Hepatocyte (in vitro differentiated cells): ENCODE results near the gene IFFO2. TPM values are rescaled to one million over a fixed set of nuclear protein-coding genes. Genes with fewer than 3 reads are reported as not detected.

Experiments
- DNase-seq: peaks from one replicate; pipeline ENCODE4 v3.0.0-alpha.2; 2016; ENCODE audit warnings: low spot score
- H2AFZ ChIP-seq: fragments of 200-600 bp; sonication (generic); 2 replicates; pipeline ENCODE4 v1.6.0; 2016; ENCODE audit warnings: antibody characterized with exemption, mild to moderate bottlenecking
- H3K27ac ChIP-seq: fragments of 200-600 bp; sonication (generic); 2 replicates; pipeline ENCODE4 v1.5.1; 2016; ENCODE audit warnings: mild to moderate bottlenecking
- H3K27me3 ChIP-seq: fragments of 200-600 bp; sonication (generic); 2 replicates; pipeline ENCODE4 v1.6.1; 2016
- H3K36me3 ChIP-seq: fragments of 200-600 bp; sonication (generic); replicated peaks from 2 replicates; pipeline ENCODE4 v1.5.1; 2016; ENCODE audit warnings: low read depth; ENCODE audit not compliant: insufficient read depth
- H3K4me1 ChIP-seq: fragments of 200-600 bp; sonication (generic); 2 replicates; pipeline ENCODE4 v1.5.1; 2016; ENCODE audit warnings: mild to moderate bottlenecking, moderate library complexity; ENCODE audit not compliant: insufficient read depth
- H3K4me2 ChIP-seq: fragments of 200-600 bp; sonication (generic); 2 replicates; pipeline ENCODE4 v1.6.0; 2016
- H3K4me3 ChIP-seq: fragments of 200-600 bp; sonication (generic); 2 replicates; pipeline ENCODE4 v1.5.1; 2016; ENCODE audit warnings: mild to moderate bottlenecking
- H3K79me2 ChIP-seq: fragments of 200-600 bp; sonication (generic); 2 replicates; pipeline ENCODE4 v1.6.0; 2017; ENCODE audit warnings: mild to moderate bottlenecking
- H3K9me2 ChIP-seq: fragments of 200-600 bp; sonication (generic); replicated peaks from 2 replicates; pipeline ENCODE4 v1.6.0; 2017; ENCODE audit warnings: mild to moderate bottlenecking; ENCODE audit not compliant: insufficient read depth
- H3K9me3 ChIP-seq: fragments of 200-600 bp; sonication (generic); 2 replicates; pipeline ENCODE4 v1.5.1; 2016; ENCODE audit warnings: low read depth, mild to moderate bottlenecking
- H4K20me1 ChIP-seq: fragments of 200-600 bp; sonication (generic); 2 replicates; pipeline ENCODE4 v1.6.0; 2016; ENCODE audit warnings: mild to moderate bottlenecking; ENCODE audit not compliant: insufficient read depth, poor library complexity, severe bottlenecking
- CTCF ChIP-seq: fragments of 200-600 bp; sonication (generic); IDR thresholded peaks from 2 replicates; pipeline ENCODE4 v1.5.1; 2016; ENCODE audit warnings: antibody characterized with exemption, mild to moderate bottlenecking; ENCODE audit not compliant: poor library complexity
- EZH2 ChIP-seq: fragments of 200-600 bp; sonication (generic); IDR thresholded peaks from 2 replicates; pipeline ENCODE4 v1.6.1; 2016; ENCODE audit warnings: antibody characterized with exemption, mild to moderate bottlenecking, borderline replicate concordance
- EZH2phosphoT487 ChIP-seq: fragments of 200-600 bp; sonication (generic); IDR thresholded peaks from one replicate; pipeline ENCODE4 v1.6.1; 2018; ENCODE audit warnings: antibody characterized with exemption, mild to moderate bottlenecking, low read depth, moderate library complexity; ENCODE audit not compliant: unreplicated experiment, severe bottlenecking
- WGBS: methylation state at CpG from one replicate; pipeline ENCODE4 v1.1.6; 2016; ENCODE audit warnings: low lambda C conversion rate; ENCODE audit errors: missing lambda C conversion rate; 5-methylcytosine and 5-hydroxymethylcytosine counted together
- polyA plus RNA-seq: library from polyadenylated mRNA; unstranded; fragments of >200 nt; fragmentation: Nextera tagmentation; extraction: Ambion mirVana; gene quantifications from 2 replicates; pipeline ENCODE4 v1.2.1, GENCODE V29; 2016
- total RNA-seq: library from RNA; depleted of rRNA; stranded (reverse); fragments of >200 nt; gene quantifications from 2 replicates; pipeline ENCODE4 v1.2.3, GENCODE V29; 2014

Gene IFFO2
- total and polyA plus RNA-seq, 2 experiments from 2014 or later = 0.85 to 7.2 TPM

- no peaks in the 10 kb centered on the region for H3K4me1 ChIP-seq
- no peaks in the 10 kb centered on the region for H3K9me3 ChIP-seq
- H3K79me2 ChIP-seq = no peaks in the 10 kb centered on the region
- no peak overlapping the region for H2AFZ ChIP-seq
- 81% methylated on average over 5 of the region's 6 CpGs for WGBS
- H3K27ac ChIP-seq = no peak overlapping the region
- H3K4me3 ChIP-seq = no peak overlapping the region
- no peaks in the 10 kb centered on the region for H4K20me1 ChIP-seq
- no peak for TF ChIP-seq EZH2
- no peak for TF ChIP-seq CTCF
- no peak for TF ChIP-seq EZH2phosphoT487
- no peak overlapping the region for H3K4me2 ChIP-seq
- no peaks in the 10 kb centered on the region for H3K36me3 ChIP-seq
- no peak for DNase-seq
- no peaks in the 10 kb centered on the region for H3K9me2 ChIP-seq
- H3K27me3 ChIP-seq = no peaks in the 10 kb centered on the region
These were observed 90.2 kb downstream of the IFFO2 start for GRCh38 chr1:18866314-18866713.

GRCh38 chr1:18865176-18865575, 91.3 kb downstream of the IFFO2 start:
- no peak overlapping the region for H2AFZ ChIP-seq
- no peak overlapping the region for H3K4me3 ChIP-seq
- H3K79me2 ChIP-seq = no peaks in the 10 kb centered on the region
- H3K9me3 ChIP-seq = no peaks in the 10 kb centered on the region
- no peak overlapping the region for H3K27ac ChIP-seq
- no peaks in the 10 kb centered on the region for H3K27me3 ChIP-seq
- H4K20me1 ChIP-seq = no peaks in the 10 kb centered on the region
- no peaks in the 10 kb centered on the region for H3K36me3 ChIP-seq
- no peak for TF ChIP-seq EZH2
- no peak for TF ChIP-seq CTCF
- no peak for TF ChIP-seq EZH2phosphoT487
- DNase-seq = no peak
- no peaks in the 10 kb centered on the region for H3K9me2 ChIP-seq
- no peak overlapping the region for H3K4me2 ChIP-seq
- 87% methylated on average over 8 of the region's 9 CpGs for WGBS
- H3K4me1 ChIP-seq = no peaks in the 10 kb centered on the region

- DNase-seq = no peak
- TF ChIP-seq EZH2 (no peak), CTCF (no peak)
- no peak overlapping the region for H3K4me2 ChIP-seq
- no peaks in the 10 kb centered on the region for H3K9me2 ChIP-seq
- no peaks in the 10 kb centered on the region for H4K20me1 ChIP-seq
- H3K9me3 ChIP-seq = no peaks in the 10 kb centered on the region
- H3K27me3 ChIP-seq = no peaks in the 10 kb centered on the region
- no peaks in the 10 kb centered on the region for H3K4me1 ChIP-seq
- no peak overlapping the region for H3K4me3 ChIP-seq
- no peak overlapping the region for H2AFZ ChIP-seq
- no peaks in the 10 kb centered on the region for H3K36me3 ChIP-seq
- H3K27ac ChIP-seq = no peak overlapping the region
- no peaks in the 10 kb centered on the region for H3K79me2 ChIP-seq
- WGBS = 70% methylated on average over 8 of the region's 8 CpGs
These were observed 94.9 kb downstream of the IFFO2 start for GRCh38 chr1:18861590-18861989.

- no peak for DNase-seq
- TF ChIP-seq EZH2phosphoT487 (no peak), EZH2 (no peak), CTCF (no peak)
- H3K27me3 ChIP-seq = no peaks in the 10 kb centered on the region
- H2AFZ ChIP-seq = no peak overlapping the region
- H3K9me3 ChIP-seq = no peaks in the 10 kb centered on the region
- H3K4me1 ChIP-seq = no peaks in the 10 kb centered on the region
- no peaks in the 10 kb centered on the region for H3K36me3 ChIP-seq
- no peak overlapping the region for H3K4me2 ChIP-seq
- H3K9me2 ChIP-seq = no peaks in the 10 kb centered on the region
- H3K27ac ChIP-seq = no peak overlapping the region
- H3K79me2 ChIP-seq = no peaks in the 10 kb centered on the region
- H4K20me1 ChIP-seq = no peaks in the 10 kb centered on the region
- H3K4me3 ChIP-seq = no peak overlapping the region
- 74% methylated on average over 9 of the region's 9 CpGs for WGBS
These were observed 95.4 kb downstream of the IFFO2 start for GRCh38 chr1:18861082-18861481.
